MV-4-11 (cell line): ENCODE results near the gene MZT2A.
"Not testable (repeated sequence)": the region's sequence is repeated elsewhere in the genome, so short reads cannot be mapped to it uniquely, and the experiment has no call there.

Experiments used
- DNase-seq: peaks from one replicate; lab custom pipeline; 2025; lab: John Stamatoyannopoulos, UW

MZT2A gene

GRCh38 chr2:131520526-131520925 lies 28.3 kb upstream of the MZT2A start:
- DNase-seq, result no peak

DNA sequence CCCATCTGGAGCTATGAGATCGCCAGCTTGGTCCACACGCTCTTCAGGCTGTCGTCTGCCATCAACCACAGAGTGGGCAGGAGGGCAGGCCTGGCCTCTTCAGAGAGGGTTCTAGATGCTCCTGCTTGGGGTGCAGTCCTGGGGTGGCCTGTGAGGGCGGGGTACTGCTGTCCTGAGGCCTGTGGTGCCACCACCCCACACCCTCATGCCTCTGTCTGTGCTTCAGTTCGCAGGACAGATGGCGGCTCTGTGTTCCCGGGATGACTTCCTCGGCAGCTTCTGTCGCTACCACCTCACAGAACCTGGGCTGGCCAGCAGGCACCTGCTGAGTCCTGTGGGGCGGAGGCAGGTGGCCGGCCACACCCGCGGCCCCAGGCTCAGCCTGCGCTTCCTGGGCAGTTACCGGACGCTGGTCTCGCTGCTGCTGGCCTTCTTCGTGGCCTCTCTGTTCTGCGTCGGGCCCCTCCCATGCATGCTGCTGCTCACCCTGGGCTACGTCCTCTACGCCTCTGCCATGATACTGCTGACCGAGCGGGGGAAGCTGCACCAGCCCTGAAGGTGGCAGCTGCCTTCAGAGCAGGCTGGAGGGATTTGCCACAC lies 27.8 kb upstream of the MZT2A start:
- DNase-seq, result not testable (repeated sequence)

DNA sequence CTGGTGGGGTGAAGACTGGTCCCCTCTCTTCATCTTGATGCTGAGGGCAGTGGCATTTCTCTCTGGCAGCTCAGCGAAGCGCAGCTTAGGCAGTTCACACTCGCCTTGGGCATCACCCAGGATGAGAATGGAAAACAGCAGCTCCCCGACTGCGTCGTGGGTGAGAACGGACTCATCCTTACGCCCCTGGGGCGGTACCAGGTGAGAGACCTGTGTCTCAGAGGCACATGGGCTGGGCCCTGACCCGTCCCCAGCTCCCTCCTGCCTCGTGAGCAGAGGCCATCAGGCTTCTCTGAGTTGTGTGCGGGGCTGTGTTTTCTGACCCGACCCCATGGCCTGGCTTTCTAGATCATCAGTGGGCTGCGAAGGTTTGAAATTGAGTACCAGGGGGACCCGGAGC lies 27.3 kb upstream of the MZT2A start:
- no peak for DNase-seq

- not testable (repeated sequence) for DNase-seq
Measured at GRCh38 chr2:131518531-131518930, 26.3 kb upstream of the MZT2A start.

DNA sequence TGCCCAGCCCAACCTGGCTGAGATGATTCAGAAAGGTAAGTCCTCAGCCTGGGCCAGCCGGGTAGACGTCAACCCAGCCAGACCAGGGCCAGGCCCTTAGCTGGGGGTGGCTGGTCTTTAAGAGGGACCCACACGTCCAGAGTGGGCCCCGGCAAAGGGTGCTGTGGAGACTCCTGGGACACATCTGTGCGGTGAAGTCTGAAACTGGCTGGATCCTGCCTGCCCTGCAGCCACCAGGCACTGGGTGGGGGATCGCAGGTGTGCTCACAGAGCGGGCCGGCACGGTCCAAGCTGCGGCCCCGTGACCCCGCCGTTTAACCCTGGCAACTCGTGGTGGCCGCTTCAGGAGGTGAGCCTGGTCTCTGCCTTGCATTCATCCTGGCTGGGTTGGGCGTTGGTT lies 25.7 kb upstream of the MZT2A start:
- not testable (repeated sequence) for DNase-seq

DNA sequence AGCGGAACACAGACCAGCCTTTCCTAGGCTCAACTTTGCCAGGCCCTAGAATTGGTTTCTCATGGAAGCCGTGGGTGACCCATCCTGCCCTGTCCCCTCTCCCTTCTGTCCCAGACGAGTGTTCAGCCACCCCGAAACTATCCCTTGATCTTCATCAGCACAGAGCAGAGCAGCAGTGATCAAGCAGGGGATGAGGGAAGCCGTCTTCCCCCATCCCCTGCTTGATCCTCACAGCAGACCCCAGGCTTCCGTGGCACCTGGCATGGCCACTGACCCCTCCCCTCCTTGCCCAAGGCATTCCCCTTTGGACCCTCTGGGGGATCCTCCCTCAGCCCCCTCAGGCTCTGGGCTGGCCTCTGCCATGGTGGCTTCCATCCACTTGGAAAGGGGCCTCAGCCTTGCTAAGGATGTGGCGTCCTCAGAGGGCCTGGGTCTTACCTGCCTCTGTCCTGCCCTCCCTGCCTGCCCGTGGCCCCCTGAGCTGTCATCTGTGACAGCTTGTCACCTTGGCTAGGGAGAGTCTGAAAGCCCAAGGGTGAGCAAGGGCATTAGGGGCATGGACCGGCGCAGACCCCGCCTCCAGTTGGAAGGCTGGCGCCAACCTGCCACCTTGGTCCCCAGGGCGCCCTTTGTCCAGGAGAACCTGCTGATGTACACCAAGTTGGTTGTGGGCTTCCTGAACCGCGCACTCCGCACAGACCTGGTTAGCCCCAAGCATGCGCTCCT lies 25.1 kb upstream of the MZT2A start:
- no peak for DNase-seq

- DNase-seq, result not testable (repeated sequence)
Measured at GRCh38 chr2:131516621-131517020, 24.4 kb upstream of the MZT2A start.

GRCh38 chr2:131516011-131516410 lies 23.8 kb upstream of the MZT2A start:
- no peak for DNase-seq

GRCh38 chr2:131515235-131515634 lies 23.0 kb upstream of the MZT2A start:
- DNase-seq, result not testable (repeated sequence)

- DNase-seq, result peak; percentile 23
Measured at GRCh38 chr2:131514408-131515166, 22.4 kb upstream of the MZT2A start.

DNA sequence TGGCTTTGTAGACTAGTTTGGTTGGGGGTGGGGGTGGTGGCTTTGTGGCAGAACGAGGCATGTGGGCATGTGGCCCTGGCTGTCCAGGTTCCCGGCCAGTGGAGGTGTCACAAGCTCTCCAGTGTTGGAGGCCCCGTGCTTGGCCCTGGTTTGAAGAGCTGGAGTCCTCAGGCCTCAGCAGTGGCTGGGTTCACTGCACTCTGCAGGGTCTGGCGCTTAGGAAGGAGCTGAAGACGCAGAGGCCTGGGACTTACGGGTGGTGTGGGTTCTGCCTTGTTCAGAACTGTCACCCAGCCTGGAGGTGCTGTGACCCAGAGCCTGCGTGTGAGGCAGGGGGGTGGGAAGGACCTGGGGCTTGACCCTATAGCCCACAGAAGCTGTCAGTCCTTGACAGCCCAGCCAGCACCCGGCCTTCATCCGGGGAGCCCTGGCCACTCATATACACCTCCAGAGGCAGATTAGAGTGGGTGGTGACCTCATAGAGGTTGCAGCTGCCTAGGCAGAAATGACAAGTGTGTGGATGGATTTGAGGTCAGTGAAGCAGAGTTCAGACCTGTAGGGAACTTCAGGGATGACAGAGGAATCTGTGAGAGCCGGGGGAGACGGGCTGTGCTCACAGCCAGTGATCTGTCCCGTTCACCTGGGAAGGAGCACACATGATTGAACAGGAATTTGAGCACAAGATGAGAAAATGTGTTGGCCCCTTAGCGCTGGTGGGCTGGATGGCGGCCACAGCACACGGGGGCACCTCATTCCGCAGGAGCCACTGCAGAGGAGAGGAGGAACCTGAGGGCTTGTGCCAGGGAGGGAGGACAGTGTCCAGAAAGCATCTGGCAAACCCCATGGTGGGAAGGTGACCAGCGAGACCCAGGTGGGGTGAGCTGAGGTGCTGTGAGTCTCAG lies 20.0 kb upstream of the MZT2A start:
- not testable (repeated sequence) for DNase-seq

DNA sequence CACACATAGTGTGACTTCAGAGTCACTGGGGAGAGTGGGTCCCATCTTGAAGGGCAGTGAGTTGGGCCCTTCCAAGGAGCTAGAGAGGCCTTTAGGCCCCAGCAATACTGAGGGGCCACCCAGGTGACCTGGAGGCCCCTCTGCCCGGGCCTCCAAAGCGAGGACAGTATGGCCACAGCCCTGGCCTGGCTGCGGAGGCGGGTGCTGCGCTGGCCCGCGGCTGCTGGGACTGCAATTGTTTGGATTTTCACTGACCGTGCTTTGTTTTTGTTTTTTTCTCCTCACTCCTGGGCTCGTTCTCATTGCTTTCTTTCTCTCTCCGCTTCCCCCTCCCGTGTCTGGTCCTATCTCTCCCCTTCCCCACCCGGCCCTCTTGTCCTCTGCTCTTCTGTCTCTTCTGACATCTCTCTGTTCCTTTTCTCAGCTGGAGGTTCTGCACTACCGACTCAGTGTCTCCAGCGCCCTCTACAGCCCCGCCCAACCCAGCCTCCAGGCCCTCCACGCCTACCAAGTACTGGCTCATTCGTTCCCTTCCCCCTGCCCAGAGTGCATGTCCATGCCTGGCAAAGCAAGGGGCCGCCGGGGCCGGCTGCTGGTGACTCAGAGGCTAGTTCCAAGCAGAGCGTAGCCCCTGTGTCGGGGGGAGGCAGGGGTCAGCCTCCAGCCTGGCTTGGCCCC lies 19.2 kb upstream of the MZT2A start:
- DNase-seq, result not testable (repeated sequence)

- no peak for DNase-seq
Measured at GRCh38 chr2:131509615-131510014, 17.4 kb upstream of the MZT2A start.

GRCh38 chr2:131504082-131504750 lies 12.0 kb upstream of the MZT2A start:
- DNase-seq, result peak; percentile 12

DNA sequence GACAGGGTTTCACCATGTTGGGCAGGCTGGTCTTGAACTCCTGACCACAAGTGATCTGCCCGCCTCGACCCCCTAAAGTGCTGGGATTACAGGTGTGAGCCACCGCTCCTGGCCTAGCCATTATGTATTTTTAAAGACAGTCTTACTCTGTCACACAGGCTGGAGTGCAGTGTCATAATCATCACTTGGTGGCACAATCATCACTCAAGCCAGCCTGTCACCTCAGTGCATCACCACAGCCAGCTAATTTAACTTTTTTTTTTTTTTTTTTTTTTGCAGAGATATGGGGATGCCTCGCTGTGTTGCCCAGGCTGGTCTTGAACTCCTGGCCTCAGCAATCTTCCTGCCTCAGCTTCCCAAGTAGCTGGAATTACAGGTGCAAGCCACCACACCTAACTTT lies 11.4 kb upstream of the MZT2A start:
- not testable (repeated sequence) for DNase-seq

DNA sequence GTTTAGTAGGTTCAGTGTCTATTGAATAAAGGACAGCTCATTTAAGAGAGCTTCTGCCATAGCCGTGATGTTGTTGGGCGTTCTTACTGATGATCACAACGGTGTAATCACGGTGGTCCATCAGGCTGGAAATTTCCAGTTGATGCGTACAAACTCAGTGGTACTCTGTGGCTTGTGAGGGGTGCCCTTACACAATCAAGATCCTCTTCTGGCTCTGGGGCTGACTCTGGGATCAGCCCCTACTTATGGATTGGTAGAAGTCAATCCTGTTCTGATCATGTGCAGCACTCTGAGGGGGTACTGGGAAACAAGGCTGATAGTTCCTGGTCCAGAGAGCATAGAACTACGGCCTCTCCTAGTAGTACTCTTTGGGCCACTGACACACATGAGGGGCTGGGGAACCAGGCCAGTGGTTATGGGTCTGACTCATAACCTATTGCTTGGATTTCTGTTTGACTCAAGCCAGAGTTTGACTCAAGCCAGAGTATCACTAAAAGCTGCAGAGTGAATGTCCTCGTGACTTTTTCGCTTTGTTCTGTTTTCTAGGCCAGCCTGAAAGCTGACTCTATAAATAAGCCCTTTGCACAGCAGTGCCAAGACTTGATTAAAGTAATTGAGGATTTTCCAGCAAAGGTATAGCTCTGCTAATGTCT lies 6.2 kb upstream of the MZT2A start:
- DNase-seq, result peak; percentile 9

DNA sequence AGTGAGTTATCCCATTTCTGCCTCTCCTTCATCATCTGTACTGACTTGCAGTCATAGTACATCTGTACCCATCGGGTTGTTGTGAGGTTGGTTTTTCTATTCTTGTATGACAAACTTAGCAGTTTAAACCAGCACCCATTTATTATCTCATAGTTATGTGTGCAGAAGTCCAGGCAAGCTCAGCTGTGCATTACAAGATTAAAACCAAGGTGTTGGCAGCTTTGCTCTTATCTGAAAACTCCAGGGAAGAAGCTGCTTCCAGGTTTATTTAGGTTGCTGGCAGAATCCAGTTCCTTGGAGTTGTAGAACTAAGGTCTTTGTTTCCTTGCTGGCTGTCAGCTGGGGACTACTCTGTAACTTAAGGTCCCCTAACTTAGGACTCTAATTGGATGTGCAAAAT lies 3.3 kb upstream of the MZT2A start:
- not testable (repeated sequence) for DNase-seq

- DNase-seq, result no peak
Measured at GRCh38 chr2:131493199-131493968, 1.2 kb upstream of the MZT2A start.

GRCh38 chr2:131492418-131493198 lies 411 bp upstream of the MZT2A start:
- peak; percentile 93 for DNase-seq
